ENCODE data around the gene FEZ2. TPM values are rescaled to one million over a fixed set of nuclear protein-coding genes. Genes with fewer than 3 reads are reported as not detected.

Gene FEZ2
- total and polyA plus RNA-seq, 2 of the 13 experiments (the other 11 are each of a cell fraction or from before 2014, with no cell fraction given) = 42.5 to 59.1 TPM

- no peak for TF ChIP-seq ZSCAN20 (CRISPR knock-in tag; IDR thresholded peaks at IDR 0.05; ENCODE audit: borderline replicate concordance)
- TF ChIP-seq KDM5B (CRISPR knock-in tag; IDR thresholded peaks at IDR 0.05; ENCODE audit: borderline replicate concordance) = no peak
- TF ChIP-seq RARA (CRISPR knock-in tag; IDR thresholded peaks at IDR 0.05) = no peak
- TF ChIP-seq MTF1 (CRISPR knock-in tag; IDR thresholded peaks at IDR 0.05) = no peak
- no peak for TF ChIP-seq HOXA3 (CRISPR knock-in tag; IDR thresholded peaks at IDR 0.05)
- TF ChIP-seq, protein P1, sequence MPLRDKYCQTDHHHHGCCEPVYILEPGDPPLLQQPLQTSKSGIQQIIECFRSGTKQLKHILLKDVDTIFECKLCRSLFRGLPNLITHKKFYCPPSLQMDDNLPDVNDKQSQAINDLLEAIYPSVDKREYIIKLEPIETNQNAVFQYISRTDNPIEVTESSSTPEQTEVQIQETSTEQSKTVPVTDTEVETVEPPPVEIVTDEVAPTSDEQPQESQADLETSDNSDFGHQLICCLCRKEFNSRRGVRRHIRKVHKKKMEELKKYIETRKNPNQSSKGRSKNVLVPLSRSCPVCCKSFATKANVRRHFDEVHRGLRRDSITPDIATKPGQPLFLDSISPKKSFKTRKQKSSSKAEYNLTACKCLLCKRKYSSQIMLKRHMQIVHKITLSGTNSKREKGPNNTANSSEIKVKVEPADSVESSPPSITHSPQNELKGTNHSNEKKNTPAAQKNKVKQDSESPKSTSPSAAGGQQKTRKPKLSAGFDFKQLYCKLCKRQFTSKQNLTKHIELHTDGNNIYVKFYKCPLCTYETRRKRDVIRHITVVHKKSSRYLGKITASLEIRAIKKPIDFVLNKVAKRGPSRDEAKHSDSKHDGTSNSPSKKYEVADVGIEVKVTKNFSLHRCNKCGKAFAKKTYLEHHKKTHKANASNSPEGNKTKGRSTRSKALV (CRISPR knock-in tag; IDR thresholded peaks at IDR 0.05) = no peak
- TF ChIP-seq, protein P2, sequence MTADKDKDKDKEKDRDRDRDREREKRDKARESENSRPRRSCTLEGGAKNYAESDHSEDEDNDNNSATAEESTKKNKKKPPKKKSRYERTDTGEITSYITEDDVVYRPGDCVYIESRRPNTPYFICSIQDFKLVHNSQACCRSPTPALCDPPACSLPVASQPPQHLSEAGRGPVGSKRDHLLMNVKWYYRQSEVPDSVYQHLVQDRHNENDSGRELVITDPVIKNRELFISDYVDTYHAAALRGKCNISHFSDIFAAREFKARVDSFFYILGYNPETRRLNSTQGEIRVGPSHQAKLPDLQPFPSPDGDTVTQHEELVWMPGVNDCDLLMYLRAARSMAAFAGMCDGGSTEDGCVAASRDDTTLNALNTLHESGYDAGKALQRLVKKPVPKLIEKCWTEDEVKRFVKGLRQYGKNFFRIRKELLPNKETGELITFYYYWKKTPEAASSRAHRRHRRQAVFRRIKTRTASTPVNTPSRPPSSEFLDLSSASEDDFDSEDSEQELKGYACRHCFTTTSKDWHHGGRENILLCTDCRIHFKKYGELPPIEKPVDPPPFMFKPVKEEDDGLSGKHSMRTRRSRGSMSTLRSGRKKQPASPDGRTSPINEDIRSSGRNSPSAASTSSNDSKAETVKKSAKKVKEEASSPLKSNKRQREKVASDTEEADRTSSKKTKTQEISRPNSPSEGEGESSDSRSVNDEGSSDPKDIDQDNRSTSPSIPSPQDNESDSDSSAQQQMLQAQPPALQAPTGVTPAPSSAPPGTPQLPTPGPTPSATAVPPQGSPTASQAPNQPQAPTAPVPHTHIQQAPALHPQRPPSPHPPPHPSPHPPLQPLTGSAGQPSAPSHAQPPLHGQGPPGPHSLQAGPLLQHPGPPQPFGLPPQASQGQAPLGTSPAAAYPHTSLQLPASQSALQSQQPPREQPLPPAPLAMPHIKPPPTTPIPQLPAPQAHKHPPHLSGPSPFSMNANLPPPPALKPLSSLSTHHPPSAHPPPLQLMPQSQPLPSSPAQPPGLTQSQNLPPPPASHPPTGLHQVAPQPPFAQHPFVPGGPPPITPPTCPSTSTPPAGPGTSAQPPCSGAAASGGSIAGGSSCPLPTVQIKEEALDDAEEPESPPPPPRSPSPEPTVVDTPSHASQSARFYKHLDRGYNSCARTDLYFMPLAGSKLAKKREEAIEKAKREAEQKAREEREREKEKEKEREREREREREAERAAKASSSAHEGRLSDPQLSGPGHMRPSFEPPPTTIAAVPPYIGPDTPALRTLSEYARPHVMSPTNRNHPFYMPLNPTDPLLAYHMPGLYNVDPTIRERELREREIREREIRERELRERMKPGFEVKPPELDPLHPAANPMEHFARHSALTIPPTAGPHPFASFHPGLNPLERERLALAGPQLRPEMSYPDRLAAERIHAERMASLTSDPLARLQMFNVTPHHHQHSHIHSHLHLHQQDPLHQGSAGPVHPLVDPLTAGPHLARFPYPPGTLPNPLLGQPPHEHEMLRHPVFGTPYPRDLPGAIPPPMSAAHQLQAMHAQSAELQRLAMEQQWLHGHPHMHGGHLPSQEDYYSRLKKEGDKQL (CRISPR knock-in tag; IDR thresholded peaks at IDR 0.05; ENCODE audit: low read depth) = no peak
- no peak for TF ChIP-seq ZNF367 (CRISPR knock-in tag; IDR thresholded peaks at IDR 0.05; ENCODE audit: borderline replicate concordance)
- TF ChIP-seq, protein P3, sequence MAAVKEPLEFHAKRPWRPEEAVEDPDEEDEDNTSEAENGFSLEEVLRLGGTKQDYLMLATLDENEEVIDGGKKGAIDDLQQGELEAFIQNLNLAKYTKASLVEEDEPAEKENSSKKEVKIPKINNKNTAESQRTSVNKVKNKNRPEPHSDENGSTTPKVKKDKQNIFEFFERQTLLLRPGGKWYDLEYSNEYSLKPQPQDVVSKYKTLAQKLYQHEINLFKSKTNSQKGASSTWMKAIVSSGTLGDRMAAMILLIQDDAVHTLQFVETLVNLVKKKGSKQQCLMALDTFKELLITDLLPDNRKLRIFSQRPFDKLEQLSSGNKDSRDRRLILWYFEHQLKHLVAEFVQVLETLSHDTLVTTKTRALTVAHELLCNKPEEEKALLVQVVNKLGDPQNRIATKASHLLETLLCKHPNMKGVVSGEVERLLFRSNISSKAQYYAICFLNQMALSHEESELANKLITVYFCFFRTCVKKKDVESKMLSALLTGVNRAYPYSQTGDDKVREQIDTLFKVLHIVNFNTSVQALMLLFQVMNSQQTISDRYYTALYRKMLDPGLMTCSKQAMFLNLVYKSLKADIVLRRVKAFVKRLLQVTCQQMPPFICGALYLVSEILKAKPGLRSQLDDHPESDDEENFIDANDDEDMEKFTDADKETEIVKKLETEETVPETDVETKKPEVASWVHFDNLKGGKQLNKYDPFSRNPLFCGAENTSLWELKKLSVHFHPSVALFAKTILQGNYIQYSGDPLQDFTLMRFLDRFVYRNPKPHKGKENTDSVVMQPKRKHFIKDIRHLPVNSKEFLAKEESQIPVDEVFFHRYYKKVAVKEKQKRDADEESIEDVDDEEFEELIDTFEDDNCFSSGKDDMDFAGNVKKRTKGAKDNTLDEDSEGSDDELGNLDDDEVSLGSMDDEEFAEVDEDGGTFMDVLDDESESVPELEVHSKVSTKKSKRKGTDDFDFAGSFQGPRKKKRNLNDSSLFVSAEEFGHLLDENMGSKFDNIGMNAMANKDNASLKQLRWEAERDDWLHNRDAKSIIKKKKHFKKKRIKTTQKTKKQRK (IDR thresholded peaks at IDR 0.05; ENCODE audit: low read length) = no peak
- TF ChIP-seq SETDB1 (CRISPR knock-in tag; IDR thresholded peaks at IDR 0.05; ENCODE audit: borderline replicate concordance) = no peak
- no peak for TF ChIP-seq ZMAT3 (CRISPR knock-in tag; conservative IDR thresholded peaks at IDR 0.05)
- TF ChIP-seq FOXP1 (IDR thresholded peaks at IDR 0.05) = no peak
- TF ChIP-seq FOXP1 (CRISPR knock-in tag; IDR thresholded peaks at IDR 0.05) = no peak
- TF ChIP-seq YY1 (IDR thresholded peaks at IDR 0.05; ENCODE audit: insufficient read depth, insufficient replicate concordance, low read depth, low read length) = no peak
Observed at GRCh38 chr2:36536776-36537175, 61.2 kb downstream of the FEZ2 start (continued).
